Measurements from ENCODE around the gene TPST1.

DNA sequence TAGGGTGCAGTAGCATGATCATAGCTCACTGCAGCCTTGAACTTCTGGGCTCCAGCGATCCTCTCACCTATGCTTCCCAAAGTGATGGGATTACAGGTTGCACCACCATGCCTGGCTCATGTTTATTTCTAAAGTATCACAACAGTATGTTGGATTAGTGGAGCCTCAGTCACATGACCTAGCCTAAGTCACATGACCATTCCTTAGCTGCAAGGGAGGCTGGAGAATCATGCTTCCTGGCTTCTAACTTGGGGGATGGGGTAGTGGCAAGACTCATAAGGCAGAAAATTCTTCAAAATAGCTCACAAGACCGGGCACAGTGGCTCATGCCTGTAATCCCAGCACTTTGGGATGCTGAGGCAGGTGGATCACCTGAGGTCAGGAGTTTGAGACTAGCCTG is 26.9 kb upstream of the TPST1 start:
- no peak for TF ChIP-seq CTCF (IDR thresholded peaks at IDR 0.05)
- TF ChIP-seq POLR2A (IDR thresholded peaks at IDR 0.05) = no peak
- TF ChIP-seq EP300 (IDR thresholded peaks at IDR 0.05) = no peak
